Mesendoderm (in vitro differentiated cells): Measurements from ENCODE around the gene DNAI2. TPM values are rescaled to one million over a fixed set of nuclear protein-coding genes. Genes with fewer than 3 reads are reported as not detected.

Experiments used
- DNase-seq: peaks from one replicate; pipeline ENCODE4 v3.0.0; 2013
- H2AK5ac ChIP-seq: 2 replicates; pipeline ENCODE4 v1.6.1; 2013; ENCODE audit warnings: low read length, inconsistent platforms
- H2BK120ac ChIP-seq: 2 replicates; pipeline ENCODE4 v1.6.1; 2013; ENCODE audit warnings: low read depth, mild to moderate bottlenecking, low read length, moderate library complexity, mixed read lengths
- H2BK15ac ChIP-seq: replicated peaks from 2 replicates; pipeline ENCODE4 v1.6.1; 2013; ENCODE audit warnings: low read depth, mild to moderate bottlenecking, moderate library complexity
- H2BK5ac ChIP-seq: 2 replicates; pipeline ENCODE4 v1.6.1; 2013; ENCODE audit warnings: low read length, inconsistent platforms
- H3K18ac ChIP-seq: 2 replicates; pipeline ENCODE4 v1.6.1; 2013; ENCODE audit warnings: mild to moderate bottlenecking, low read length, mixed read lengths
- H3K23ac ChIP-seq: one replicate; pipeline ENCODE4 v1.6.1; 2013; ENCODE audit warnings: low read length
- H3K27ac ChIP-seq: 2 replicates; pipeline ENCODE4 v1.5.1; 2013; ENCODE audit warnings: low read depth, mild to moderate bottlenecking, inconsistent platforms, low read length, moderate library complexity
- H3K27me3 ChIP-seq: 2 replicates; pipeline ENCODE4 v1.6.1; 2013; ENCODE audit warnings: low read length, control low read depth, mild to moderate bottlenecking, inconsistent platforms; ENCODE audit not compliant: insufficient read depth, poor library complexity
- H3K36me3 ChIP-seq: 2 replicates; pipeline ENCODE4 v1.6.1; 2013; ENCODE audit warnings: low read length, inconsistent platforms; ENCODE audit not compliant: control insufficient read depth, insufficient read depth
- H3K4ac ChIP-seq: one replicate; pipeline ENCODE4 v1.6.1; 2013; ENCODE audit warnings: low read depth, mild to moderate bottlenecking, low read length, moderate library complexity
- H3K4me1 ChIP-seq: 2 replicates; pipeline ENCODE4 v1.6.1; 2013; ENCODE audit warnings: low read depth, low read length, inconsistent platforms; ENCODE audit not compliant: control insufficient read depth
- H3K4me2 ChIP-seq: 2 replicates; pipeline ENCODE4 v1.6.1; 2013; ENCODE audit warnings: low read length
- H3K4me3 ChIP-seq: 2 replicates; pipeline ENCODE4 v1.5.1; 2013; ENCODE audit warnings: mild to moderate bottlenecking, low read length
- H3K56ac ChIP-seq: one replicate; pipeline ENCODE4 v1.6.1; 2013; ENCODE audit warnings: low read length
- H3K79me1 ChIP-seq: 2 replicates; pipeline ENCODE4 v1.6.1; 2013; ENCODE audit warnings: low read length, inconsistent platforms
- H3K79me2 ChIP-seq: 2 replicates; pipeline ENCODE4 v1.6.1; 2013; ENCODE audit warnings: mild to moderate bottlenecking, low read length; ENCODE audit not compliant: control insufficient read depth, insufficient read depth
- H3K9ac ChIP-seq: 2 replicates; pipeline ENCODE4 v1.6.1; 2013; ENCODE audit warnings: low read length, inconsistent platforms
- H4K5ac ChIP-seq: one replicate; pipeline ENCODE4 v1.6.1; 2013; ENCODE audit warnings: low read length
- H4K8ac ChIP-seq: one replicate; pipeline ENCODE4 v1.6.1; 2013; ENCODE audit warnings: low read depth, mild to moderate bottlenecking, control low read depth, low read length, moderate library complexity
- WGBS: extraction: QIAGEN DNeasy Blood & Tissue Kit; methylation state at CpG from one replicate; pipeline ENCODE4 v1.1.7; 2013; ENCODE audit warnings: low lambda C conversion rate, missing lambda C conversion rate; ENCODE audit not compliant: insufficient coverage; ENCODE audit errors: extremely low coverage; 5-methylcytosine and 5-hydroxymethylcytosine counted together
- polyA plus RNA-seq, 2 experiments: library from polyadenylated mRNA; stranded (reverse); fragments of 200-250 nt; gene quantifications; one replicate each; pipeline ENCODE4 v1.2.3, GENCODE V29; 2013

Gene DNAI2
- polyA plus RNA-seq (2013, experiment 1 of 2): not detected
- polyA plus RNA-seq (2013, experiment 2 of 2): not detected

DNA sequence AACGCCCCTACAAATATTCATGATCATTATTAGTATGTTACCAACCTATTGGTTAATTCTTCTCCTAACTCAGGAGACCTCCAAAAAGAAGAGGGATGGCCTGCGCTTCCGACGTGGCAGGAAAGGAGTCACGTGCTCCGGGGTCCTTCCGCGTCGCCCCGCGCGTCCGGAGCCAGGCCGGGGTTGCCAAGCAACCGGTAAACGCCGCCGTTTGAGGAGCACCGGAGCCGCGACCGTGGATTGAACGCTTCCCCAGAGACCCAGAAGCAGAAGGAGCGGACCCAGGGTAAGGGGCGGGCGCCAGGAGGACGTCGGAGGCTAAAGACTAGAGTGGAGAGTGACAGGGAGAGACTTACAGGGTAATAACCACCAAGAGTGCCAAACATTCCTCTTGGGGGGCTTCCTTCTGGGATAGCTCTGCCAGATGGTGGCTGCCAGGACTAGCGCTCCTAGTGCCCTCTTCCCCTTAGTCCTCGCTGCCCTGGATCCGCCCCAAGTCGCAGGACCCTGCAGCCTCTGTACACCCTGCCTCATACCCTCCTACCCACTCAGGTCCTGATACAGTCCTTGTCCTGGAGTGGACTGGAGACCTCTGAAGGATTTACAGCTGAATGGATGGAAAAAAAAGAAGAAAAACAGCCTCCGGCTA, at the start of gene DNAI2:
TSS of gene DNAI2 (plus strand) at position 175 of the 649 bp plus-strand sequence. CDS start 7,584 bp downstream, outside the sequence.
- Histone ChIP-seq H3K23ac (no peak within 1 kb of the TSS), H4K5ac (no peak within 1 kb of the TSS), H3K56ac (no peak within 1 kb of the TSS), H3K18ac (no peak within 1 kb of the TSS), H3K4me3 (no peak within 1 kb of the TSS), H4K8ac (no peak within 1 kb of the TSS), H3K79me1 (no peaks in the 10 kb centered on the region), H2BK5ac (no peak within 1 kb of the TSS), H3K27ac (no peak within 1 kb of the TSS), H2BK15ac (no peak within 1 kb of the TSS), H3K27me3 (no peaks in the 10 kb centered on the region), H2BK120ac (no peak within 1 kb of the TSS), H3K36me3 (no peaks in the 10 kb centered on the region), H2AK5ac (no peak within 1 kb of the TSS), H3K4me1 (no peaks in the 10 kb centered on the region), H3K79me2 (no peaks in the 10 kb centered on the region), H3K4ac (no peak within 1 kb of the TSS), H3K4me2 (peak within 1 kb of the TSS; percentile 39), H3K9ac (peak within 1 kb of the TSS; percentile 10)
- no CpG with 5 or more reads among the region's 33 CpGs for WGBS
- DNase-seq: peak; percentile 62

GRCh38 chr17:74224959-74225725, 48.9 kb upstream of the DNAI2 start:
- no CpG with 5 or more reads among the region's 20 CpGs for WGBS
- Histone ChIP-seq H4K8ac (no peak overlapping the region), H3K4me1 (no peaks in the 10 kb centered on the region), H2BK15ac (no peak overlapping the region), H3K79me1 (no peaks in the 10 kb centered on the region), H3K27ac (no peak overlapping the region), H3K27me3 (no peaks in the 10 kb centered on the region), H2BK120ac (no peak overlapping the region), H3K18ac (no peak overlapping the region), H4K5ac (no peak overlapping the region), H3K36me3 (no peaks in the 10 kb centered on the region), H3K79me2 (no peaks in the 10 kb centered on the region), H2AK5ac (no peak overlapping the region), H3K23ac (no peak overlapping the region), H3K4me2 (no peak overlapping the region), H3K9ac (no peak overlapping the region), H3K4me3 (no peak overlapping the region), H3K4ac (no peak overlapping the region), H3K56ac (no peak overlapping the region), H2BK5ac (no peak overlapping the region)
- no peak for DNase-seq

DNA sequence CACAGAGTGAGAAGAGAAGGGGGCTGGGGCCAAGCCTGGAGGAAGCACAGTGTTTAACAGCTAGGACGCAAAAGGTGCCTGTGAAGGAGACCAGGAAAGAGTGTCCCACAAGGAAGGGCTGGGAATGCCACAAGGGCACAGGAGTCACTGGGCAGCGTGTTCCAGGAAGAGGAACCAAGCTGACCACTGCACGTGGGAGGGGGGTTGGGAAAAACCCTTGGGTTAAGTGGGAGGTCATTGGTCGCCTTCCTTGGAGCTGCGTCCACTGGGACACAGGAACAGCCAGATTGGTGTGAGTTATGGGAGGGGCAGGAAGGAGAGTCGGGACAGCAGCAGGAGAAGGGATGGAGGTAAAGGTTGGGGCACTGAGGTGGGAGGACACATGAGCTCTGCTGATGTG, 47.8 kb upstream of the DNAI2 start:
- no peak overlapping the region for H3K23ac ChIP-seq
- no CpG with 5 or more reads among the region's 6 CpGs for WGBS
- H3K56ac ChIP-seq: no peak overlapping the region
- H2AK5ac ChIP-seq: no peak overlapping the region
- no peak overlapping the region for H4K5ac ChIP-seq
- no peak overlapping the region for H3K4me2 ChIP-seq
- no peak overlapping the region for H2BK5ac ChIP-seq
- H4K8ac ChIP-seq: no peak overlapping the region
- H3K4ac ChIP-seq: no peak overlapping the region
- H3K4me3 ChIP-seq: no peak overlapping the region
- H3K27me3 ChIP-seq: no peaks in the 10 kb centered on the region
- no peak overlapping the region for H3K9ac ChIP-seq
- no peak overlapping the region for H2BK120ac ChIP-seq
- no peaks in the 10 kb centered on the region for H3K79me2 ChIP-seq
- H3K36me3 ChIP-seq: no peaks in the 10 kb centered on the region
- no peak for DNase-seq
- no peaks in the 10 kb centered on the region for H3K4me1 ChIP-seq
- no peak overlapping the region for H3K27ac ChIP-seq
- H3K79me1 ChIP-seq: no peaks in the 10 kb centered on the region
- H2BK15ac ChIP-seq: no peak overlapping the region
- no peak overlapping the region for H3K18ac ChIP-seq

DNA sequence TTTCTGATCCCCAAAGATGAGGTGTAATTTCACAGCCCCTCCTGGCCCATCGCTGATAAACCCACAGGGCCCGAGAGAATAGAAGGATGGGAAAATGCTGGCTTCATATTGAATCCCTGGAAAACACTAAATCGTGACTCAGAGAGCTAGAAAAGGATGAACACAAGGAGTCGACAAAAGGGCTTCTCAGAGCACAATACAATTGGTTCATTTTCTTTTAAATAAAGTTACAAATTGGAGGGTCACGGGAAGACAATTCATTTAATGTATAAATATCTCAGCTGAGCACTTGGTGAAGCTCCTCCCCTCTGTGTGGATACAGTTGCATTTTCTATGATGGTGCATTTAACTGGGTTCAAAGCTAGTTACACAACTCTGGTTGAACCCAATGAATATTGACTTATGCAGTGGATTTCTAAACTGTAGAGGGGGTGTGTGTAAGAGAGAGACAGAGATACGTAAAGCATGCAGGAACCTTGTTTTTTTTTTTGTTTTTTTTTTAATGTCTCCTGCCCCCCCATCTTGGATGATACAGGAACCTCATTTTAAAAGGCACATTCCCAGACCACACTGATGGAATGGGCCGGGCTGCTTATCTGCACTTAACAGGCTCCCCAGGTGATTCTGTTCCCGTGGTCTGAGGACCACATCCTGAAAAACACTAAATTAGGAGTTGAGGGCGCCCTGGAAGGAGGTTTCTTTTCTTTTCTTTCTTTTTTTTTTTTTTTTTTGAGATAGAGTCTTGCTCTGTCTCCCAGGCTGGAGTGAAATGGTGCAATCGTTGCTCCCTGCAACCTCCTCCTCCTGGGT, 46.6 kb upstream of the DNAI2 start:
- no peak overlapping the region for H3K4ac ChIP-seq

GRCh38 chr17:74228306-74228978, 45.6 kb upstream of the DNAI2 start:
- H3K4me1 ChIP-seq: no peaks in the 10 kb centered on the region
- no peak overlapping the region for H4K8ac ChIP-seq
- H2BK120ac ChIP-seq: no peak overlapping the region
- no peak for DNase-seq
- H3K36me3 ChIP-seq: no peaks in the 10 kb centered on the region
- no peak overlapping the region for H2AK5ac ChIP-seq
- H2BK15ac ChIP-seq: no peak overlapping the region
- no peak overlapping the region for H3K56ac ChIP-seq
- H2BK5ac ChIP-seq: no peak overlapping the region
- H3K4me2 ChIP-seq: no peak overlapping the region
- H3K27me3 ChIP-seq: no peaks in the 10 kb centered on the region
- no peak overlapping the region for H3K4ac ChIP-seq
- no peaks in the 10 kb centered on the region for H3K79me2 ChIP-seq
- no peak overlapping the region for H3K9ac ChIP-seq
- no peaks in the 10 kb centered on the region for H3K79me1 ChIP-seq
- H3K4me3 ChIP-seq: no peak overlapping the region
- no peak overlapping the region for H3K18ac ChIP-seq
- H3K27ac ChIP-seq: no peak overlapping the region
- H3K23ac ChIP-seq: no peak overlapping the region
- no CpG with 5 or more reads among the region's 5 CpGs for WGBS
- H4K5ac ChIP-seq: no peak overlapping the region

More for the DNA sequence above, 46.6 kb upstream of the DNAI2 start:
- Histone ChIP-seq H2BK15ac (no peak overlapping the region), H3K4me1 (no peaks in the 10 kb centered on the region), H3K9ac (no peak overlapping the region), H2BK120ac (no peak overlapping the region), H3K4me2 (no peak overlapping the region), H3K27me3 (no peaks in the 10 kb centered on the region), H4K5ac (no peak overlapping the region), H3K79me1 (no peaks in the 10 kb centered on the region), H2AK5ac (no peak overlapping the region), H3K27ac (no peak overlapping the region), H3K56ac (no peak overlapping the region), H3K23ac (no peak overlapping the region), H3K18ac (no peak overlapping the region), H3K36me3 (no peaks in the 10 kb centered on the region), H2BK5ac (no peak overlapping the region), H3K4me3 (no peak overlapping the region), H4K8ac (no peak overlapping the region), H3K79me2 (no peaks in the 10 kb centered on the region)
- DNase-seq: no peak
- WGBS: no CpG with 5 or more reads among the region's 10 CpGs
